Activated CD8-positive, alpha-beta memory T cell treated with anti-CD3 and anti-CD28 coated beads, Interleukin-2, amount 50 U/mL, for 48 hours (primary cell): ENCODE data around the gene PTP4A2.
"Not testable (repeated sequence)": the region's sequence is repeated elsewhere in the genome, so short reads cannot be mapped to it uniquely, and the experiment has no call there.

Experiments used
- DNase-seq: peaks from one replicate; pipeline ENCODE4 v3.0.0-alpha.2; 2020

Gene PTP4A2

GRCh38 chr1:31923901-31924535, 14.2 kb downstream of the PTP4A2 start:
- no peak for DNase-seq

GRCh38 chr1:31920956-31921355, 17.2 kb downstream of the PTP4A2 start:
- DNase-seq = no peak

- DNase-seq = no peak
These were observed 18.6 kb downstream of the PTP4A2 start for GRCh38 chr1:31919591-31919990.

GRCh38 chr1:31915438-31915837, 22.7 kb downstream of the PTP4A2 start:
- DNase-seq = no peak

GRCh38 chr1:31913968-31914367, 24.2 kb downstream of the PTP4A2 start:
- DNase-seq = no peak

GRCh38 chr1:31912839-31913239, 25.3 kb downstream of the PTP4A2 start:
- no peak for DNase-seq

- no peak for DNase-seq
These were observed 26.0 kb downstream of the PTP4A2 start for GRCh38 chr1:31911994-31912780.

- DNase-seq = no peak
These were observed 27.2 kb downstream of the PTP4A2 start for GRCh38 chr1:31910933-31911332.

GRCh38 chr1:31909691-31910090, 28.5 kb downstream of the PTP4A2 start:
- no peak for DNase-seq

- no peak for DNase-seq
These were observed 31.6 kb downstream of the PTP4A2 start for GRCh38 chr1:31906557-31906956.

- no peak for DNase-seq
These were observed 32.5 kb downstream of the PTP4A2 start for GRCh38 chr1:31905681-31906080.

- DNase-seq = no peak
These were observed 33.1 kb downstream of the PTP4A2 start for GRCh38 chr1:31905093-31905509.

- no peak for DNase-seq
These were observed 33.7 kb downstream of the PTP4A2 start for GRCh38 chr1:31904339-31905092.

- no peak for DNase-seq
These were observed 35.7 kb downstream of the PTP4A2 start for GRCh38 chr1:31902510-31902860.

- no peak for DNase-seq
These were observed 36.2 kb downstream of the PTP4A2 start for GRCh38 chr1:31901838-31902509.

- DNase-seq = no peak
These were observed 37.4 kb downstream of the PTP4A2 start for GRCh38 chr1:31900790-31901189.

GRCh38 chr1:31897526-31898100, 40.6 kb downstream of the PTP4A2 start:
- no peak for DNase-seq

- DNase-seq = not testable (repeated sequence)
These were observed 42.5 kb downstream of the PTP4A2 start for GRCh38 chr1:31895474-31896198.

GRCh38 chr1:31891280-31891679, 46.9 kb downstream of the PTP4A2 start:
- no peak for DNase-seq

- no peak for DNase-seq
These were observed 49.9 kb downstream of the PTP4A2 start for GRCh38 chr1:31888291-31888690.

- DNase-seq = no peak
These were observed 51.3 kb downstream of the PTP4A2 start for GRCh38 chr1:31886866-31887265.

- no peak for DNase-seq
These were observed 52.3 kb downstream of the PTP4A2 start for GRCh38 chr1:31885851-31886250.
